Omental fat pad (tissue), 4 donors: ENCODE measurements around the gene PACRGL. TPM values are rescaled to one million over a fixed set of nuclear protein-coding genes. Genes with fewer than 3 reads are reported as not detected.

Source experiments
- ATAC-seq: fragments of 150-250 bp; one replicate; pipeline ENCODE4 v1.9.1; 2016; ENCODE audit warnings: mild to moderate bottlenecking, moderate library complexity; ENCODE audit not compliant: low FRiP score
- DNase-seq: peaks from one replicate; pipeline ENCODE4 v3.0.0-alpha.2; 2019; ENCODE audit warnings: low spot score
- CTCF ChIP-seq, 3 donors: fragments of 450-650 bp; IDR thresholded peaks; one replicate each; pipeline ENCODE4 v1.5.1; 2016 to 2017; ENCODE audit warnings: antibody characterized with exemption in 3 of 3, mild to moderate bottlenecking in 3 of 3, moderate library complexity in 2 of 3
- total RNA-seq, 4 donors: library from RNA; depleted of rRNA; stranded (reverse); fragments of >200 nt; gene quantifications; one replicate each; pipeline ENCODE4 v1.1.0, GENCODE V29; 2016

The PACRGL gene
- total RNA-seq, 4 donors from 2014 or later = 20.3 to 26.3 (median 21.8) TPM

- DNase-seq (no peak), ATAC-seq (no peak)
- TF ChIP-seq CTCF (IDR thresholded peaks at IDR 0.05) = no peak
Measured at GRCh38 chr4:20683766-20684165, 16.5 kb upstream of the PACRGL start.

GRCh38 chr4:20684852-20685763 lies 15.2 kb upstream of the PACRGL start:
- DNase-seq (no peak), ATAC-seq (no peak)
- TF ChIP-seq CTCF (IDR thresholded peaks at IDR 0.05) = no peak

- ATAC-seq (no peak), DNase-seq (no peak)
- no peak for TF ChIP-seq CTCF (IDR thresholded peaks at IDR 0.05)
Measured at GRCh38 chr4:20687864-20688263, 12.4 kb upstream of the PACRGL start.

- ATAC-seq = no peak
- DNase-seq = no peak
- no peak for TF ChIP-seq CTCF (IDR thresholded peaks at IDR 0.05)
Measured at GRCh38 chr4:20696815-20697214, 3.4 kb upstream of the PACRGL start.

- DNase-seq = no peak
- no peak for ATAC-seq
- TF ChIP-seq CTCF (IDR thresholded peaks at IDR 0.05) = no peak
Measured at GRCh38 chr4:20698382-20698781, 1.9 kb upstream of the PACRGL start.

- no peak for DNase-seq
- no peak for ATAC-seq
- TF ChIP-seq CTCF (IDR thresholded peaks at IDR 0.05) = no peak
Measured at GRCh38 chr4:20698820-20699219, 1.4 kb upstream of the PACRGL start.

- no peak for ATAC-seq
- no peak for TF ChIP-seq CTCF (IDR thresholded peaks at IDR 0.05)
- no peak for DNase-seq
Measured at GRCh38 chr4:20711335-20711734, 11.1 kb downstream of the PACRGL start.
